ENCODE data around the gene ADAMTS15.

GRCh38 chr11:130485983-130486382 is 37.5 kb downstream of the ADAMTS15 start:
- TF ChIP-seq CTCF (IDR thresholded peaks at IDR 0.05; ENCODE audit: extremely low read depth in 1 of 2, insufficient read depth in 1 of 2, low read depth in 1 of 2, low read length in 2 of 2) (no peak), POLR2A (IDR thresholded peaks at IDR 0.05; ENCODE audit: low read depth, low read length) (no peak), JUN (IDR thresholded peaks at IDR 0.05; ENCODE audit: borderline replicate concordance, insufficient read depth, insufficient read length, low read depth) (no peak), POLR2AphosphoS5 (IDR thresholded peaks at IDR 0.05; ENCODE audit: insufficient read depth, low read depth, low read length) (no peak), EZH2 (IDR thresholded peaks at IDR 0.05; ENCODE audit: borderline replicate concordance, low read depth, low read length, severe bottlenecking) (no peak), MYC (IDR thresholded peaks at IDR 0.05; ENCODE audit: low read depth, low read length) (no peak)

Measured in endothelial cell of umbilical vein (primary cell).